ENCODE measurements around the gene ATP8A1. TPM values are rescaled to one million over a fixed set of nuclear protein-coding genes. Genes with fewer than 3 reads are reported as not detected.
"Not testable (repeated sequence)": the region's sequence is repeated elsewhere in the genome, so short reads cannot be mapped to it uniquely, and the experiment has no call there.

Gene ATP8A1
- total RNA-seq, 1 donor from 2014 or later, result 44.0 TPM

DNA sequence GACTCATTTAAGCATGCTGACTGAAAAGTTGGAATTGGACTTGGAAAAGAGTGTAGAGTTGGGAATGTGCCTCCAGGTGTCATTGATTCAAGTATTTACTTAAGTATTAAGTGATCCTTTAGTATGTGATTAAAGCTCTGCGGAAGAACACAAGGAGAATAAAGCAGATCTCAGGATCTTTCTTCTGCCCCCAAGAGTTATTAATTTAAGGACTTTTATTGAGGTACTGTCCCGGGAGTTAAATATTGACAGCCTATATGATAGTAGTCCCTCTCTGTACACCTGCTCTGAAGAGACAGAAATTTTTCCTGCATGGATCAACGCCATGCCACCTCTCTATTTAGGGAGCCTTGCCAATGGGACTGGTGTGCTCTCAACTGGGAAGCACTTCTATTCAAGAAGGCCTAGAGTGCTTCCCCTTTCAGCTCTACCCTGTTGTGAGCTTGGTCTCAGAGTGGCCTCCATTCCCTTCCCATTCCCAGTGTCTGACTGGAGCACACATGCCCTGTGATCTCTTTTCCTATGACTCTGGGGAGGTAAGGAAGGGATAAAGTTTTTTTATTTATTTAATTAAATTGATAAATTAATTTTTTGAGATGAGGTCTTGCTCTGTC is 183.7 kb downstream of the ATP8A1 start:
- Mint-ChIP-seq H3K27ac (ENCODE audit: unreplicated experiment) (no peak overlapping the region), H3K27me3 (ENCODE audit: unreplicated experiment) (no peaks in the 10 kb centered on the region), H3K4me3 (ENCODE audit: unreplicated experiment) (no peak overlapping the region), H3K36me3 (ENCODE audit: low read depth, unreplicated experiment) (no peaks in the 10 kb centered on the region), H3K9me3 (ENCODE audit: unreplicated experiment) (no peaks in the 10 kb centered on the region), H3K4me1 (ENCODE audit: unreplicated experiment) (no peaks in the 10 kb centered on the region)
- DNase-seq (ENCODE audit: low spot score), result no peak
- TF ChIP-seq, protein P1, sequence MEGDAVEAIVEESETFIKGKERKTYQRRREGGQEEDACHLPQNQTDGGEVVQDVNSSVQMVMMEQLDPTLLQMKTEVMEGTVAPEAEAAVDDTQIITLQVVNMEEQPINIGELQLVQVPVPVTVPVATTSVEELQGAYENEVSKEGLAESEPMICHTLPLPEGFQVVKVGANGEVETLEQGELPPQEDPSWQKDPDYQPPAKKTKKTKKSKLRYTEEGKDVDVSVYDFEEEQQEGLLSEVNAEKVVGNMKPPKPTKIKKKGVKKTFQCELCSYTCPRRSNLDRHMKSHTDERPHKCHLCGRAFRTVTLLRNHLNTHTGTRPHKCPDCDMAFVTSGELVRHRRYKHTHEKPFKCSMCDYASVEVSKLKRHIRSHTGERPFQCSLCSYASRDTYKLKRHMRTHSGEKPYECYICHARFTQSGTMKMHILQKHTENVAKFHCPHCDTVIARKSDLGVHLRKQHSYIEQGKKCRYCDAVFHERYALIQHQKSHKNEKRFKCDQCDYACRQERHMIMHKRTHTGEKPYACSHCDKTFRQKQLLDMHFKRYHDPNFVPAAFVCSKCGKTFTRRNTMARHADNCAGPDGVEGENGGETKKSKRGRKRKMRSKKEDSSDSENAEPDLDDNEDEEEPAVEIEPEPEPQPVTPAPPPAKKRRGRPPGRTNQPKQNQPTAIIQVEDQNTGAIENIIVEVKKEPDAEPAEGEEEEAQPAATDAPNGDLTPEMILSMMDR (IDR thresholded peaks at IDR 0.05; ENCODE audit: unreplicated experiment), result no peak

DNA sequence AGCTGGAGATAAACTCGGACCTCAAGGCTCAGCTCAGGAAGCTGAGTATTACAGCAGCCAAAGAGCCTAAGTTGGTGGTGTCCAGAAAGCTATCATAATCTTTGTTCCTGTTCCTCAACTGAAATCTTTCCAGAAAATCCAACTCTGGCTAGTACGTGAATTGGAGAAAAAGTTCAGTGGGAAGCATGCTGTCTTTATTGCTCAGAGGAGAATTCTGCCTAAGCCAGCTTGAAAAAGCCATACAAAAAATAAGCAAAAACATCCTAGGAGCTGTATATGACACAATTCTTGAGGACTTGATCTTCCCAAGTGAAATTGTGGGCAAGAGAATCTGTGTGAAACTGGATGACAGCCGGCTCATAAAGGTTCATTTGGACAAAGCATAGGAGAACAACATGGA is 185.0 kb downstream of the ATP8A1 start:
- TF ChIP-seq, protein P1 (IDR thresholded peaks at IDR 0.05; ENCODE audit: unreplicated experiment), result no peak
- no peaks in the 10 kb centered on the region for H3K4me1 Mint-ChIP-seq (ENCODE audit: unreplicated experiment)

DNA sequence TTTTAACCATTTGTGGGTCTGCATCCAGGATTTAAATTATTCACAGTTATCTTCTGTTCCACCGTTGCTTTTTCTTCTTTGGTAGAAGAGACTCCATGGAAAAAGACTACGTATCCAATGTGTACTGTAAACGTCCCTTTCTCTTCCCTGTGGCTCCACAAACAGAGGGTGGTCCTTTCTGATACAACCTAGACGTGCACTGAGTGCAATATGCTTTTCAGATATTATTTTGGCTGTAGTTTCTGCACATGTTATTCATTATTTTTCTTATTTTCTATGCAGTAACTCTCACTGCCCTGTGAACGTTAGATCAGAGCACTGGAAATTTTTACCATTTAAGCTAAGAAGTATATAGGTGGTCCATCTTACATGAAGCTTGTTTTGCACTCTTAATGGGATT is 186.9 kb downstream of the ATP8A1 start:
- Mint-ChIP-seq H3K4me1 (ENCODE audit: unreplicated experiment) (no peaks in the 10 kb centered on the region), H3K4me3 (ENCODE audit: unreplicated experiment) (no peak overlapping the region), H3K36me3 (ENCODE audit: low read depth, unreplicated experiment) (no peaks in the 10 kb centered on the region), H3K9me3 (ENCODE audit: unreplicated experiment) (no peaks in the 10 kb centered on the region), H3K27me3 (ENCODE audit: unreplicated experiment) (peaks cover 2% of the 10 kb centered on the region), H3K27ac (ENCODE audit: unreplicated experiment) (no peak overlapping the region)
- no peak for DNase-seq (ENCODE audit: low spot score)
- TF ChIP-seq, protein P1 (IDR thresholded peaks at IDR 0.05; ENCODE audit: unreplicated experiment), result no peak

More for the DNA sequence above, 185.0 kb downstream of the ATP8A1 start:
- no peaks in the 10 kb centered on the region for H3K36me3 Mint-ChIP-seq (ENCODE audit: low read depth, unreplicated experiment)
- no peaks in the 10 kb centered on the region for H3K9me3 Mint-ChIP-seq (ENCODE audit: unreplicated experiment)
- no peak overlapping the region for H3K4me3 Mint-ChIP-seq (ENCODE audit: unreplicated experiment)
- peaks cover 2% of the 10 kb centered on the region for H3K27me3 Mint-ChIP-seq (ENCODE audit: unreplicated experiment)
- no peak for DNase-seq (ENCODE audit: low spot score)
- H3K27ac Mint-ChIP-seq (ENCODE audit: unreplicated experiment), result no peak overlapping the region

DNA sequence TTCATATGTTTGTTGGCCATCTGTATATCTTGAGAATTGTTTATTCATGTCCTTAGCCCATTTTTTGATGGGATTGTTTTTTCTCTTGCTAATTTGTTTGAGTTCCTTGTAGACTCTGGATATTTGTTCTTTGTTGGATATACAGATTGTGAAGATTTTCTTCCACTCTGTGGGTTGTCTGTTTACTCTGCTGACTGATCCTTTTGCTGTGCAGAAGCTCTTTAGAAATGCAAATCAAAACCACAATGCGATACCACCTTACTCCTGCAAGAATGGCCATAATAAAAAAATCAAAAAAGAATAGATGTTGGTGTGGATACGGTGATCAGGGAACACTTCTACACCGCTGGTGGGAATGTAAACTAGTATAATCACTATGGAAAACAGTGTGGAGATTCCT is 189.1 kb downstream of the ATP8A1 start:
- H3K4me1 Mint-ChIP-seq (ENCODE audit: unreplicated experiment); H3K4me3 Mint-ChIP-seq (ENCODE audit: unreplicated experiment); H3K9me3 Mint-ChIP-seq (ENCODE audit: unreplicated experiment); H3K36me3 Mint-ChIP-seq (ENCODE audit: low read depth, unreplicated experiment); H3K27ac Mint-ChIP-seq (ENCODE audit: unreplicated experiment); H3K27me3 Mint-ChIP-seq (ENCODE audit: unreplicated experiment); DNase-seq (ENCODE audit: low spot score): not testable (repeated sequence)

DNA sequence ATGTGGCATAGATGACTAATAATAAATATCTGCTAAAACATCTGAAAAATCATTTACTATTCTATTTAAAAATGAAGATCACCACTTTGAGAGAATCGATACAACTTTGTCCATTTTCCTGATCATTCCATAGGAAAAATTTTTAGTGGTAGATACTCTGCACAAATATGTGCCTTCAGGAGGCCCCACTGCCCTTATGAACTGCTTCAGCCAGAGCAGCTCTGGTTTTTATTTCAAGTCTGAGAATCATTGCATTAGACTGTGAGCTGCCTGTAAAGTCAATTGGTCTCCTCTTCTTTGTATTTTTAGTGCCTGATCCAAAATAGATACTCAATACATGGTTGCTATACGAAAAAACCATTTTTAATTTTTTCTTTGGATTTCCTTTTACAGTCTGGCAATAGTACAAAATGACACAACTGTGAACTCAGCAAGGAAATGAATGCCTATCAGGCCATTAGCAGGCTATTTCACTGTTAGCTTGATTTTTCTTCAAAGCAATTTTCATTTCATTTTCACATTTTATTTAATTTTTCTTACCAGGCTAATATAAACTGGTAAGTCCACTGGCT is 190.5 kb downstream of the ATP8A1 start:
- no peaks in the 10 kb centered on the region for H3K9me3 Mint-ChIP-seq (ENCODE audit: unreplicated experiment)
- no peak overlapping the region for H3K4me3 Mint-ChIP-seq (ENCODE audit: unreplicated experiment)
- H3K4me1 Mint-ChIP-seq (ENCODE audit: unreplicated experiment), result no peaks in the 10 kb centered on the region
- no peak overlapping the region for H3K27ac Mint-ChIP-seq (ENCODE audit: unreplicated experiment)
- peaks cover 2% of the 10 kb centered on the region for H3K27me3 Mint-ChIP-seq (ENCODE audit: unreplicated experiment)
- TF ChIP-seq, protein P1 (IDR thresholded peaks at IDR 0.05; ENCODE audit: unreplicated experiment), result no peak
- H3K36me3 Mint-ChIP-seq (ENCODE audit: low read depth, unreplicated experiment), result peaks cover 18% of the 10 kb centered on the region
- DNase-seq (ENCODE audit: low spot score), result no peak

Measured in endothelial cell (in vitro differentiated cells).